ENCODE results near the gene SLC48A1. TPM values are rescaled to one million over a fixed set of nuclear protein-coding genes. Genes with fewer than 3 reads are reported as not detected.
A peak's percentile ranks its signal among the peaks of the same experiment; 100 is the strongest.

The SLC48A1 gene
- total RNA-seq, 2 donors from 2014 or later = 14.6 to 15.2 TPM

DNA sequence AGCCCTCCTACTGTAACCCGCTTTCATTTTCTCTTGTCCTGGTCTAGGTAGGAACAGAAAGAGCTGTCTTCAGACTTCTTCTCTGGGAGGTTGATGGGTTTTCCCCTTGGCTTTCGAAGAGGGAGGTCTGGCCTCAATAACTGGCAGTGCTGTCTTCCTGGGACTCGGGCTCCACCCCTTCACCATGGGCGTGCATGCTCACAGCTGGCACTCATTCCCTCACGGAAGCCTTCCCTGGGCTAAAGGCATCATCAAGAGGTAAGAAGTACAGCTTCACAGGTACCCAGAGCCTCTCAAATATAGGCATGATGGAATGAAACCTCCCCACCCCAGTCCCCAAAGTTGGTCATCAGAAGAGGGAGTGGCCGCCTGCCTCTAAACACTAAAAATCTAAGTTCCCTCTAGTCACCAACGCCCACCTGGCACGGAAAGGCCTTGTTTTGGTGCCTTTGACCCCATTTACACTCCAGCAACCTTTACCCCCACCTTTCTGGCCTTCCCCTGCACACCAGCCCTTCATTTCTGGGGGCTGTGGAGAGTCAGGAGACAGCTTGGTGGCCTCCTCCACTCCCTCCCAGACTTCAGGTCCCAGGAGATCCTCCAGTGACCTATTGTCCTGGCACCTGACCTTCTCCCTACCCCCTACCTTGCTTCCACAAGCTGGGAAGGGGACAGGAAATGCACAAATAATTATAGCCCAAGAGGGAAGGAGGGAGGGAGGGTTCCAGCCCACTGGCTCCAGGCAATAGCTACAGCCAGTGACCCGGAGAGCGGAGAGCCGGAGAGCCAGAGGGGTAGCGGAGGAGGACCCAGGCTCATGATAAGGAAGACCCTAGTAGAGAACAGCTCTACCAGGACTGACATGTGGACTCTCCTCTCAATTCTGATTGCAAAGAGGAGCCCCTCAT, 17.1 kb upstream of the SLC48A1 start:
- Mint-ChIP-seq H3K36me3 (ENCODE audit: insufficient read depth in 2 of 2) (no peaks in the 10 kb centered on the region), H3K27ac (peak overlapping the region; percentile 9), H3K27me3 (ENCODE audit: low read depth) (peaks cover 12% of the 10 kb centered on the region), H3K4me3 (peak overlapping the region; percentile 61 to 69), H3K9me3 (no peaks in the 10 kb centered on the region), H3K4me1 (ENCODE audit: low read depth) (peaks cover 47% of the 10 kb centered on the region)
- peak; percentile 39 to 50 for ATAC-seq (replicated peaks in 1 of 2)
- no peak for DNase-seq

DNA sequence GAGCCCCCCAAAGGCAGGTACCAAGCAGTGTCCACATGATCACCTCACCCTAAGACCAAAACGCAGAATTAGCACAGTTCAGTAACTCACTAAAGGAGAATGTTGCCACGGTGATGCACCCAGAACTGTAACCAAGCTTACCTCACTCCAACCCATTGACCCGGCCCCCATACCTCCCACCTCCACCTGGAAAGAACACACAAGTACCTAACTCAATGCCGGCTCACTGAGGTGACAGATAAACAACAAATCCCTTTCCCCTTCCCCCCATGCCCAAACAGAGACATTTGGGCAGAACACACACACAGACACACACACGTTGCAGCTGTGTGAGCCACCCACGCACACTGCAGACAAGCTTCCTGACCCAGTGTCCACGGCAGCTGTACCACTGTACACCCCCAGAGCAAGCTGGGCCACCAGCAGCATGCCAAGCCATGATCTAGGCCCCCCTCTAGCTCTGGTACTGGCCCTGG, 15.6 kb upstream of the SLC48A1 start:
- peaks cover 57% of the 10 kb centered on the region for H3K4me1 Mint-ChIP-seq (ENCODE audit: low read depth)
- H3K4me3 Mint-ChIP-seq = peak overlapping the region in 1 of 2 donors; percentile 18
- H3K36me3 Mint-ChIP-seq (ENCODE audit: insufficient read depth in 2 of 2) = no peaks in the 10 kb centered on the region
- peaks cover 12% of the 10 kb centered on the region for H3K27me3 Mint-ChIP-seq (ENCODE audit: low read depth)
- DNase-seq (no peak), ATAC-seq (replicated peaks in 1 of 2) (no peak)
- H3K27ac Mint-ChIP-seq = no peak overlapping the region
- no peaks in the 10 kb centered on the region for H3K9me3 Mint-ChIP-seq

DNA sequence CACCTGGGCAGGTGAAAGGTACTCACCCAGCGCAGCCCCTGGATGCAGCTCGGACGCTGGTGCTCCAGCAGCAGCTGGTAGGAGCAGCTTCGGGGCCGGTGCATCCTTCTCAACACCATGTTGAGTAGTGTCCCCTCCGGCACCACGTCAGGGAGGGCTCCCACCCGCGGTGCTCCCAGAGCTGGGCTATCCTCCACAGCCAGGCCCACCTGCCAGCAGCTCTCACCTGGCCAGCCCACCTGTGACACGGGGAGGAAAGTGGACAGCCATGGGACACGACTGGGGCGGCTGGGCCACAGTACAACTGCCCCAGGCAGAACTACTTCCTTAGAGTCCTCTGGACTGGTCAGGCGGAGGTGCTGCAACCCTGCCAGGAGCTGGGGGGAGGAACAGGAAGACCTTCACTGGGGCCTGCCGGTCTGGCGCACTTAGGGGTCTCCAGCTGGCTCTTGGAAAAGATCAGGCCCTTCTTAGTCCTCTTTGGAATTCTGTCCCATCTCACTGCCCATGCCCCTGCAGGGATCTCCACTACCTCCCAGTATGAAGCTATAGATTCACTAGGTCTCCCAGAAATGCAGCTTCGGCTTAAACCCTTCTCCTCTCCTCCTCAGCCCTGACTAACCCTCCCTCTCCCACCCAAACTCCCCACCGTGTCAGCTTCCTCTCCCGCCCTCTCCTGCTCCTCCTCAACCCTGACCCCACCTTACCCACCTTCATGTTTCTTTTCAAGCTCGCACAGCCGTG, 15.0 kb upstream of the SLC48A1 start:
- H3K27me3 Mint-ChIP-seq (ENCODE audit: low read depth) = peaks cover 12% of the 10 kb centered on the region
- no peaks in the 10 kb centered on the region for H3K36me3 Mint-ChIP-seq (ENCODE audit: insufficient read depth in 2 of 2)
- no peaks in the 10 kb centered on the region for H3K9me3 Mint-ChIP-seq
- H3K4me3 Mint-ChIP-seq = peak overlapping the region; percentile 54 to 56
- no peak for ATAC-seq (replicated peaks in 1 of 2)
- DNase-seq = no peak
- no peak overlapping the region for H3K27ac Mint-ChIP-seq
- peaks cover 57% of the 10 kb centered on the region for H3K4me1 Mint-ChIP-seq (ENCODE audit: low read depth)

DNA sequence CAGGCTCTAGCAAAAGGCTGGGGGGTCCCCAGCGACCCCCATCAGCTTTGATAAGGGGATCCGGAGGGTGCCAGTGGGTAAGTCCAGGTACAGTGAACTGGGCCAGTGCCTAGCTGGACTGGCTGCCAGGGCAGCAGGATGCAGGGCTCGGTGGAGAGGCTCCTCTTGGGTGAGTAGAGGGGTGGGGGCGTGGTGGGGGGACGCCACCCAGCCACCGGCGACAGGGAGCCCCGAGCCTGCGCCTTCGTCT, 14.5 kb upstream of the SLC48A1 start:
- DNase-seq = no peak
- no peak for ATAC-seq (replicated peaks in 1 of 2)
- Mint-ChIP-seq H3K4me3 (peak overlapping the region; percentile 54 to 56), H3K9me3 (no peaks in the 10 kb centered on the region), H3K4me1 (ENCODE audit: low read depth) (peaks cover 57% of the 10 kb centered on the region), H3K27ac (no peak overlapping the region), H3K27me3 (ENCODE audit: low read depth) (peaks cover 12% of the 10 kb centered on the region), H3K36me3 (ENCODE audit: insufficient read depth in 2 of 2) (no peaks in the 10 kb centered on the region)

DNA sequence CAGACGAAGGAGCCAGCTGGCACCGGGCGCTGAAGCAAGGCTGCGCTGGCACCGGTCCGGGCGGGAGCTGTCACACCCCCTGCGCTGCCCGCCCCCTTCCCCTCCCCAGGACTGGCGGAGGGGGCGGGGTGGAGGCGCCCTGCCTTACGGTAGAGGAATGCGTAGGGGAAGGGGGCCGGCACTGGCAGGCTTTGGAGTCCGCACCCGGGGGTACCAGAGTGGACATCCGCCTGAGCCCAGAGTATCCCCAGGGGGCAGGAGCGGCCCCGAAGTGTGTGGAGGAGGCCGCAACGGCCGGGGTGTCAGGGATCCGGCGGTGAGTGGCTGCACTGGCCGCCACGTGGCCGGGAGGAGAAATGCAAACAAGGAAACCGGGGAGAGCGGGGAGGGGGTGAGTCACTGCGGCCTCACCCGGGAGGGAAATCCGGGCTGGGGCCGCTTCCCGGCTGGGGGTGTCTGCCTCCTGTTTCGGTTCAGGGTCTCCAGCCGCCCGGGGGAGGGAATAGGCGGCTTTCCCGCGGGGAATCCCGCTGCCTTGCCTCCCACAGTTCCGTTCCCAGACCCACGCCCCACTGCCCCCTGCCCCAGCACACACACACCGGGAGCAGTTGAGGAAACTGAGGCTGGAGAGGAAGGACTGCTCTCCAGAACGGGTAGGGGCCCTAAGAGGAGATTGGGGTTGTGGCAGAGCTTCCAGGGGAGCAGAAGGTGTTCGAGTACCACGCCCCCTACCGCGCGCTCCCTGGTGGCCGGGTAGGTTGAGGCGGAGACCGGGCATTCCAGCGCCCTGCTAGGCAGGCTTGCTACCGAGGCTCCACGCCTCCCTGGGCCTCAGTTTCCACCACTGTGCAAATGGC, 14.0 kb upstream of the SLC48A1 start, which contains the start of gene RAPGEF3:
Gene RAPGEF3, minus strand, starts transcription at position 47 of the 857 bp plus-strand sequence. CDS start 324 bp downstream, outside the sequence.
- Mint-ChIP-seq H3K27me3 (ENCODE audit: low read depth) (peaks cover 12% of the 10 kb centered on the region), H3K27ac (no peak within 1 kb of the TSS), H3K9me3 (no peaks in the 10 kb centered on the region), H3K4me1 (ENCODE audit: low read depth) (peaks cover 57% of the 10 kb centered on the region), H3K36me3 (ENCODE audit: insufficient read depth in 2 of 2) (no peaks in the 10 kb centered on the region), H3K4me3 (peak within 1 kb of the TSS; percentile 84 to 86)
- DNase-seq (peak; percentile 77 to 82), ATAC-seq (replicated peaks in 1 of 2) (peak; percentile 83 to 85)

DNA sequence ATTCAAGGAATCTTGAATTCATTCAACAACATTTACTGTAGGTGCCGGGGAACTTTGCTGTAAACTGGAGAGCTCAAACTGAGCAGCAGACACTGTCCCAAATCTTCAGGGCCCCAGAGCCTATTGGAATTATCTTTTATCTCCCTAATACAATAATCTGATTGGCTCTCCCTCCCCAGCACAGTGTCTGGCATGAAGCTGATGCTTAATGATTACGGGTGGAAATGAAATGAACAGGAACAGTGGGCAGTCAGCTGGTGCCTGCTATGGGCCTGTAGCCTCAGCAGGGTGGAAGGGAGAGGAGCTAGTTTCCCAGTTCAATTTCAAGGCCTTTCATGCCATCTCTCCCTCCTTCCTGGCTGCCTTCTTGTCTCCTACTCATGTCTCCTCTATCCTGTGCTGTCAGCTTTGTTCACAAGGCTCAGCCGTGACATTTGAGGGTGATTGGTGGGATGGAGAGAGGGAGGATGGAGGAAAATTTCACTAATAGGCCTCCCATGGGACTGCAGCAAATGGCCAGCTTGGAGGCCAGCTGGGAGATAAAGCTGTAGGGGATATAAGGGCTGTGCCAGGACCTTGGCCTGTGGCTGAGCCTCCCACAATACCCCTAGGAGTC, 10.1 kb upstream of the SLC48A1 start:
- no peak for ATAC-seq (replicated peaks in 1 of 2)
- Mint-ChIP-seq H3K4me1 (ENCODE audit: low read depth) (peaks cover 25% of the 10 kb centered on the region), H3K27me3 (ENCODE audit: low read depth) (peaks cover 6% of the 10 kb centered on the region), H3K27ac (no peak overlapping the region), H3K36me3 (ENCODE audit: insufficient read depth in 2 of 2) (no peaks in the 10 kb centered on the region), H3K9me3 (no peaks in the 10 kb centered on the region), H3K4me3 (no peak overlapping the region)
- DNase-seq = no peak

DNA sequence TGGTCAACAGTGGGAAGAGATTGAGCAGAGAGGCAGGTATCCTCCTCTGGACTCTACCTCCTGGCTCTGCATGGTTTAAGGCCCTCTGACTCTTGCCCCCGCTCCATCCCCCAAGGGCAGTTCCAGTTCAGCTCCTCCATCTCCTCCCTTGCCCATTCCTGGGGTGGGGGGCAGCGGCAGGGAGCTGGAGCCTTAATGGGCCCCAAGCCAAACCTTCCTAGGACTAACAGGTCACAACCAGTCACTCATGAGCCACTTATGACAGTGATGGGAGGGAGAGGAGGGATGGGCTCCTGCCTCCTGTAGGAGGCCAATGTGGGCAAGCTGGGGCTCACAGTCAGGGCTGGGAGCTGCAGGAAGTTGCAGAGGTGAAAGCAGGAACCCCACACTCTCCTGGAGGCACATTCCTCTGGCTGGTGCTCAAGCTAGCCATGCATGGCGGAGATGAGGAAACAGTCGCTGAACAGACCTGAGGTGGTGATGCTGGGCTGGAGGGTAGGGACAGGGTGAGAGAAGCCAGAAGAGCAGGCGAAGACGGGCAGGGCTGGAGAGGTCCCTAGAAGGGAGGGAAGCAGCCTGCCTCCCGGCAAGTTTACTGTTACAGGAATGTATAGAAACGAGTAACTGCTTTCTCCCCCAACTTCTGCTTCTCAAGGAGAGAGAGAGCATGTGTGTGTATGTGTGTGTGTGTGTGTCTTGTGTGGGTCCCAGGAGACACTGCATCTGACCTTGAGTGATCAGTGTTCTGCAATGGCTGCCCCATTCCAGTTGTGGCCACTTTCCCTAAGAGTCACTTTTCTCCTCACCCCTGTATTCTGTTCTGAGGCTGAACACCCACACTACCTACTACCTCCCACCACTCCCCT, 9.3 kb upstream of the SLC48A1 start:
- Mint-ChIP-seq H3K27ac (no peak overlapping the region), H3K4me3 (no peak overlapping the region), H3K36me3 (ENCODE audit: insufficient read depth in 2 of 2) (no peaks in the 10 kb centered on the region), H3K4me1 (ENCODE audit: low read depth) (peaks cover 25% of the 10 kb centered on the region), H3K9me3 (no peaks in the 10 kb centered on the region), H3K27me3 (ENCODE audit: low read depth) (peaks cover 6% of the 10 kb centered on the region)
- DNase-seq (no peak), ATAC-seq (replicated peaks in 1 of 2) (no peak)

DNA sequence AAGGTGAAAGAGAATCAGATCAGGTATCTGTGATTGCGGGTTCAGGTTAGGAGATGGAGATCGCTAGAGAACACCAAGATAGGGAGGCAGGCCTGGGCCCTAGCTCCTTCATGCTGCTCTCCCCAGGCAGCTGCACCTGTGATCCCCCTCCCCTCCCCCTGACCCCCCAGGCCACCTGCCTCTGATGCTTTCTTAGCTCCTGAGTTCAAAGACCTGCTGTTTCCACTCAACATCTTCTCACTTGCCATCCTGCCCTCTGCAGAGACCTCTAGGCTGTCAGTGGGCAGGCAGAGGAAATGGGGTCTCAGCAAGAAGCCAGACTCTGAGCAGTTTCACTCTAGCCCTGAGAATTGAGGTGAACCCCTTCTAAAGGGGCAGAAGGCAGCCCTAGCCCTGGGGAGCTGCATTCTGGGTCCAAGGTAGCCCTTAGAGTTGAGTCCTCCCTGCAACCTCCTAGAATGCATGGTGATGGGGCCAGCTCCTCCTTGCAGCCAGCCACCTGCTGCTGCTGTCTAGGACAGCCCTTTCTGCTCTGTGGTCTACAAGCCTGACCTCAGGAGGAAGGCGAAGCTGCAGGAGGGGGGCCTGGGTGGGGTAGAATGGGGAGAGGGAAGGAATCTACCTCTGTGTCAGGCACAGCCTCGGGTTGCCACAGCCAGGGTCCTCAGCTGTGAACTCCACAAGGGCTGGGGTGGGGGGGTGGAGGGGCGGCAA, 6.4 kb upstream of the SLC48A1 start:
- H3K27ac Mint-ChIP-seq = no peak overlapping the region
- no peaks in the 10 kb centered on the region for H3K36me3 Mint-ChIP-seq (ENCODE audit: insufficient read depth in 2 of 2)
- H3K9me3 Mint-ChIP-seq = no peaks in the 10 kb centered on the region
- DNase-seq = no peak
- no peaks in the 10 kb centered on the region for H3K27me3 Mint-ChIP-seq (ENCODE audit: low read depth)
- peaks cover 2% of the 10 kb centered on the region for H3K4me1 Mint-ChIP-seq (ENCODE audit: low read depth)
- peak; percentile 16 to 41 for ATAC-seq (replicated peaks in 1 of 2)
- no peak overlapping the region for H3K4me3 Mint-ChIP-seq

DNA sequence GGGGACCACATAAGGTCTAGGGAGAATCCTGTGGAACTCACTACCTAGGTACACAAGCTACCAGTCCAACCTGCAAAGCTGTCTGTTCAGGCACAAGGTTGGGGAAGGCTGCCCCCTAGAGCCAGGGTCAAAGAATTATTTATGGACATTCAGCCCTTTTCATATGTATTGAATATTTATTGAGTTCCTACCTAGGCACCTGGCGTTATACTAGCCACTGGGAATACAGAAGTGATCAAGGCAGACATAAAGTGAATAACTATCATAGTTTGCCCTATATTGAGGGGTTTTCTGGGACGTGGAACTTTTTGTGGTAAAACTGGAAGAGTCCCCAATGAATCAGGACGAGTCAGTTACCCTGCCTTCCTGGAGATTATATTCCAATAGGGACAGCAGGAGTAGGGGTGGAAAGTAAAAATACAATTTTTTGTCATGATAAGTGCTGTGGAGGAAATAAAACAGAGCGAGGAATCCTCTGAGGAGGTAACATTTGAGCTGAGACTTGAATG, 5.8 kb upstream of the SLC48A1 start:
- Mint-ChIP-seq H3K4me3 (no peak overlapping the region), H3K27me3 (ENCODE audit: low read depth) (peaks cover 2% of the 10 kb centered on the region), H3K9me3 (no peaks in the 10 kb centered on the region), H3K36me3 (ENCODE audit: insufficient read depth in 2 of 2) (no peaks in the 10 kb centered on the region), H3K27ac (peak overlapping the region; percentile 78), H3K4me1 (ENCODE audit: low read depth) (peaks cover 2% of the 10 kb centered on the region)
- ATAC-seq (replicated peaks in 1 of 2) = peak; percentile 67 to 77
- DNase-seq = peak; percentile 76

DNA sequence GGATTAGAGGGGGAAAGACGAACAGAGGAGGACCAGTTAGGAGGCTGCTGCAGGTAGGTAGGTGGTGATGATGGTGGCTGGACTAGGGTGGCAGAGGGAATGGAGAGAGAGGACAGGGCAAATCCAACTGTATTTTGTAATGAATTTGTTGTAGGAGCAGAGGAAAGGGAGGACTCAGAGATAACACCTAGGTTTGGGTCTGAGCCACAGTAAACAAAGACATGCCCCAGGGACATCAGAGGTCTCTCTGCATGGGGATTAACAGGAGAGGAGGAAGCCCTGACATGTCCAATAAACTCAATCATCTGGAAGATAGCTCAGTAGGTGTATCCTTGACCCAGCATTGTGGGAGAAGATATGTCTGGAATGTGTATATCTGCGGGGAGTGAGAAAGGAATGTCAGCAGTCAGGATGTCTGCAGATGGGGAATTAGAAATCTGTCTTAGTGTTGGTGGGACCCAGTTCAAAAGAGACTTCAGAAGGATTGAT, 4.7 kb upstream of the SLC48A1 start:
- H3K4me3 Mint-ChIP-seq = no peak overlapping the region
- H3K27me3 Mint-ChIP-seq (ENCODE audit: low read depth) = peaks cover 6% of the 10 kb centered on the region
- DNase-seq = no peak
- no peak for ATAC-seq (replicated peaks in 1 of 2)
- peaks cover 7% of the 10 kb centered on the region for H3K4me1 Mint-ChIP-seq (ENCODE audit: low read depth)
- no peaks in the 10 kb centered on the region for H3K36me3 Mint-ChIP-seq (ENCODE audit: insufficient read depth in 2 of 2)
- no peak overlapping the region for H3K27ac Mint-ChIP-seq
- no peaks in the 10 kb centered on the region for H3K9me3 Mint-ChIP-seq

Measured in activated T-cell treated with anti-CD3 and anti-CD28 coated beads, Interleukin-2, amount 50 U/mL, for 72 hours (primary cell).